Vagina (tissue), 2 donors: ENCODE data around the gene ADCY5.

ENCODE experiments used
- POLR2A ChIP-seq, 2 donors: fragments of 450-650 bp; IDR thresholded peaks; one replicate each; pipeline ENCODE4 v1.6.1; 2017; ENCODE audit warnings: antibody characterized with exemption in 2 of 2, mild to moderate bottlenecking in 2 of 2, moderate library complexity in 2 of 2
- TF ChIP-seq, protein P1 (sequence below), 3 experiments: fragments of 450-650 bp in 2 of 3; fragments of 200-600 bp in 1 of 3; sonication (generic) in 1 of 3; IDR thresholded peaks; one replicate each; pipeline ENCODE4 v1.5.1; 2017 to 2019; ENCODE audit warnings: antibody characterized with exemption in 3 of 3, mild to moderate bottlenecking in 2 of 3, moderate library complexity in 2 of 3

- no peak for TF ChIP-seq POLR2A (IDR thresholded peaks at IDR 0.05)
- TF ChIP-seq, protein P1, sequence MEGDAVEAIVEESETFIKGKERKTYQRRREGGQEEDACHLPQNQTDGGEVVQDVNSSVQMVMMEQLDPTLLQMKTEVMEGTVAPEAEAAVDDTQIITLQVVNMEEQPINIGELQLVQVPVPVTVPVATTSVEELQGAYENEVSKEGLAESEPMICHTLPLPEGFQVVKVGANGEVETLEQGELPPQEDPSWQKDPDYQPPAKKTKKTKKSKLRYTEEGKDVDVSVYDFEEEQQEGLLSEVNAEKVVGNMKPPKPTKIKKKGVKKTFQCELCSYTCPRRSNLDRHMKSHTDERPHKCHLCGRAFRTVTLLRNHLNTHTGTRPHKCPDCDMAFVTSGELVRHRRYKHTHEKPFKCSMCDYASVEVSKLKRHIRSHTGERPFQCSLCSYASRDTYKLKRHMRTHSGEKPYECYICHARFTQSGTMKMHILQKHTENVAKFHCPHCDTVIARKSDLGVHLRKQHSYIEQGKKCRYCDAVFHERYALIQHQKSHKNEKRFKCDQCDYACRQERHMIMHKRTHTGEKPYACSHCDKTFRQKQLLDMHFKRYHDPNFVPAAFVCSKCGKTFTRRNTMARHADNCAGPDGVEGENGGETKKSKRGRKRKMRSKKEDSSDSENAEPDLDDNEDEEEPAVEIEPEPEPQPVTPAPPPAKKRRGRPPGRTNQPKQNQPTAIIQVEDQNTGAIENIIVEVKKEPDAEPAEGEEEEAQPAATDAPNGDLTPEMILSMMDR (IDR thresholded peaks at IDR 0.05): no peak
Measured at GRCh38 chr3:123292321-123293310, 156.3 kb downstream of the ADCY5 start.
